ENCODE results near the gene MRGPRD.
"Not testable (repeated sequence)": the region's sequence is repeated elsewhere in the genome, so short reads cannot be mapped to it uniquely, and the experiment has no call there.

MRGPRD gene

DNA sequence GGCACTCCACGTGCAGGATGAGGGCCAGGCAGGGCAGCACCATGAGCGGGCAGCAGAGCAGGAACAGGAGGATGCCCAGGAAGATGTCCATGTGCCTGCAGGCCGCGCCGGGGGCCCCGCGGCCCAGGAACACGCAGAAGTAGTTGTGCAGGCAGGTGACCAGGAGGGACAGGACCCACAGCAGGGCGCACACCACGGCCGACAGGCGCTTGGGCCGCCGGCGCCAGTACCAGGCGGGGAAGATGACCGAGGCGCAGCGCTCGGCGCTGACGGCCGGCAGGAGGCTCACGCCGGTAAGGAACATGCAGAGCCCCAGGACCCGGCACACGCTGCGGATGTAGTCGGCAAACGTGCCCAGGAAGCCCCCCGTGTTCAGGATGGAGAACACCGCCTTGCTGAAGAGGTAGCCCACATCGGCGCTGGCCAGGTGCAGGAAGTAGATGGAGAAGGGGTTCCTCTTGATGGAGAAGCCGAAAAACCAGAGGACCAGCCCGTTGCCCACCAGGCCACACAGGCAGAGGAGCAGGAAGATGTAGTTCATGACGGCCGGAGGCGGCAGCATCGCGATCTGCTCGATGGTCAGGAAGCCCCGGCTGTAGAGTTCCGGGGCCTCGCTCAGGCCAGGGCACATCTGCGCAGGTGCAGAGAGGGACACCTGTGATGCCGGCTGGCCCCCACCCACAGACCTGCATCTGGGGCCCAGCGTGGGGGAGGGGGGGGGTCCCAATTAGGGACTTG, 25.0 kb upstream of the MRGPRD start:
- no peak for DNase-seq (ENCODE audit: low read depth, low spot score)

DNA sequence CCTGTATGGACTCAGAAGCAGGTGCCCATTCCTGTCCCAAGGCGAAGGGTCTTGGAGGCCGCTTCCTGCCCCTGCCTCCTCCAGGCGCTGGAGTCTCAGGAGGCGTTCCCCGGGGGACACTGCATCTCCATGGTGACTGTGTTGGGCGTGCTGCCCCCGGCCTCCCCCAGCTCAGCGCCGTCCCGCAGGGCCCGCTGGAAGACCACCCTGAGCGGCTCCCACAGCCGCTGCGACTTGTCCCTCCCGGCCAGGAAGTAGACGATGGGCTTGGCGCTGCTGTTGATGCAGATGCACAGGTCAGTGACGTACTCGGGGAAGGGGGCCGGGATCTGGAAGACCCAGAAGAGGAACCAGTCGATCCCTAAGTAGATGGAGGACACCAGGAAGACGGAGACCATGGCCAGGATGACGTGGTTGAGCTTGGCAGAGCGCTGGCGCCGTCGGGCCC, 24.4 kb upstream of the MRGPRD start:
- DNase-seq (ENCODE audit: low read depth, low spot score): no peak

- DNase-seq (ENCODE audit: low read depth, low spot score): no peak
Observed at GRCh38 chr11:69004411-69005182, 23.8 kb upstream of the MRGPRD start.

GRCh38 chr11:69003866-69004367, 23.1 kb upstream of the MRGPRD start:
- no peak for DNase-seq (ENCODE audit: low read depth, low spot score)

DNA sequence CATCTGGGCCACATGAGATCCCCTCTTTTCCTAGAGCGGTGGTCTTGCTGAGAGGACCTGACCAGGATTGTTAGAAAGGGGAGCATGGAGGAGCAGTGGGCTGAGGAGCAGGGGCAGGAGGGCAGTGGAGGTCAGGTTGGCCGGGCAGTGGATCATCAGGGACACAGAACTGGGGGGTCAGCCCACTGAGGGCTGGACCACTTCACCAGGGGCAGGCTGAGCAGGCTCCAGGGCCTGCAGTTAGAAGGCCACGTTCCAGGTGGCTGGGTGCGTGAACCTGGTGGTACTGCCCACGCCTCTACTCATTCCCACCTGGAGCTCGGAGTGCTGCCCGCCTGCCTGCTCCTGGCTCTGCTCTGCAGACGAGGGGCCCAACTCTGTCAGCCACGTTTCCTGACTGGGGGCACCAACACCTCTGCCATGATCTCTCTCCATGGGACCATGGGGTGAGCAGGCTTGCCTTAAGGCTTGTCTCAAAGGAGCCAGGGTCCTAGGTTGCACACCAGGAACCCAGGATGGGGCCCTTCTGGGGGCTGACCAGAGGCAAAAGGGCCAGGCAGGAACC, 22.6 kb upstream of the MRGPRD start:
- no peak for DNase-seq (ENCODE audit: low read depth, low spot score)

- DNase-seq (ENCODE audit: low read depth, low spot score): no peak
Observed at GRCh38 chr11:69002570-69003231, 21.9 kb upstream of the MRGPRD start.

DNA sequence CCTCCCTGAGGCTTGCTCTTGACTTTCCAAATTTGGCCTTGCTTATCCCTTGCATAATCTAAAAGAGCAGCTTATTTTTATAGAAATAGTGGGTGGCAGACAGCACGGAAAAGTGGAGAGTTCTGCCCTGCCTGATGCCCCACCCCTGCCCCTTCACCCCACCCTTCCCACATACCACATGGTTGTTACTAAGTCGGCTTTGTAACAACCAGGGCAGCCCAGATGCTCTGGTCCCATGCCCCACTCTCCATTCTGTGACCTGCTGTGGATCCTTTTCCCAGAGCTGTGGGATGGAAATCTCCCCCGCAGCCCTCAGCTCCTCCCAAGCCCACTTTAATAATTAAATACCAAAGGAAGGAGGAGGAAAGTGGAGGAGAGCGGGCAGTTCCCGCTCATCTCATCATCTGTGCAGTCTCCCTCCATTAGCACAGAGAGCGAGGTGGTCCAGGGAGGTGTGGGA, 21.4 kb upstream of the MRGPRD start:
- no peak for DNase-seq (ENCODE audit: low read depth, low spot score)

GRCh38 chr11:69001243-69002081, 20.7 kb upstream of the MRGPRD start:
- DNase-seq (ENCODE audit: low read depth, low spot score): no peak

DNA sequence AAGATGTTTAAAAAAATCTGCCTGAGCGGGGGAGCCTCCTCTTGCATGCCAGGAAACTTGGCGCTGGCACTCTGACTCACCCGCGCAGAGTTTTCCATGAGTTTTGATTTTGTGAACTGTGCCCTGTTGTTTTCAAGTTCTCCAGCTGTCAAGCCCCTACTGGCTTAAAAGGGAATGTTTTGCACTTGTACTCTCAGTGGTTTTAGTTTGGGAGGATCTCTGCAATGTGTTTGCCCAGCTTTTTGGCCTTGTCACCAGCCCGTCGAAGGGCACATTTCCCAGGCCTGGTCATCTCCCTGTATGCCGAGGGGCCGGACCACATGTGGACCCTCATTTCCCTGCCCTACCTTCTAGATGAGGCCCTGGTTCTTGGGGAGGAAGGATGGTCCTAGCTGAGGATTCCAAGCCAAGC, 20.1 kb upstream of the MRGPRD start:
- DNase-seq (ENCODE audit: low read depth, low spot score): peak; percentile 92

- no peak for DNase-seq (ENCODE audit: low read depth, low spot score)
Observed at GRCh38 chr11:69000391-69000790, 19.6 kb upstream of the MRGPRD start.

DNA sequence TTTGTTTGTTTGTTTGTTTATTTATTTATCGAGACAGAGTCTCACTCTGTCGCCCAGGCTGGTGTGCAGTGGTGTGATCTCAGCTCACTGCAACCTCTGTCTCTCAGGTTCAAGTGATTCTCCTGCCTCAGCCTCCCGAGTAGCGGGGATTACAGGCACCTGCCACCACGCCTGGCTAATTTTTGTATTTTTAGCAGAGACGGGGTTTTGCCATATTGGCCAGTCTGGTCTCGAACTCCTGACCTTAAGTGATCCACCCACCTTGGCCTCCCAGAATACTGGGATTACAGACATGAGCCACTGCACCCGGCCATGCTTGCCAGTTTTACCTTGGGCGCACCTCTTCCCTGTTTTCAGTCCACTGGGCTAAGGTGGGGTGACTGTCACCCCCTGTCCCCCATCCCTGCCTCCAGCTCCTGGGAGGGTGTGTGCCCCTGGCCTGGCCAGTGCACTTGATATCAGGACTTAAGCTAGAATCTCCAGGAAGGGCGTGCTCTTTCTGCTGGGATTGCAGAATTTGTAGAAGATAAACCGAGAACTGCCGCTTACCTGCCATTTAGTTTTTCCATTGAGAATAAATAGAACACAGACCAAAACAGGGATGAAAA, 19.1 kb upstream of the MRGPRD start:
- not testable (repeated sequence) for DNase-seq (ENCODE audit: low read depth, low spot score)

DNA sequence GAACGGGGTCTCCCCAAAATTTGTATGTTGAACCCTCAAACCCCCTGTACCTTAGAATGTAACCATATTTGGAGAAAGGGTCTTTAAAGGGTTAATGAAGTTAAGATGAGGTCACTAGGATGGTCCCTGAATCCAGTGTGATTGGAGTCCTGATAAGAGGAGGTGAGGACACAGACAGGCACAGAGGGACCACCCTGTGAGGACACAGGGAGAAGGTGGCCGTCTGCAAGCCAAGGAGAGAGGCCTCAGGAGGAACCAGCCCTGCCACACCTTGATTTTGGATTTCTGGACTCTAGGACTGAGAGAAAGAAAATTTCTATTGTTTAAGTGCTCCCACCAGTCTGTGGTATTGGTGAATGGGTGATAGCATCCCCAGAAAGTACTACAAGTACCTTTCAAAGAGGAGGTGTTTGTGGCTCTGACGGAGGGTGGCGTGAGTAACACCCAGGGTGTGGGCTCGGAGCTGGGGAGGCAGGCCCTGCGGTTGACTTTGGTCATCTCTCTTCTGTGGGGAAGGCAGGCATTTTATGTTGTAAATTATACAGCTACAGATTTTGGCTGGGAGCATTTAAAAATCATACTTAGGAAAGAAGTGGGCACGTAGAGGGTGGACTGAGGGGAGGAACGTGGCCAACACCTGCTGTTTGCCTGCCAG, 18.4 kb upstream of the MRGPRD start:
- DNase-seq (ENCODE audit: low read depth, low spot score): no peak

DNA sequence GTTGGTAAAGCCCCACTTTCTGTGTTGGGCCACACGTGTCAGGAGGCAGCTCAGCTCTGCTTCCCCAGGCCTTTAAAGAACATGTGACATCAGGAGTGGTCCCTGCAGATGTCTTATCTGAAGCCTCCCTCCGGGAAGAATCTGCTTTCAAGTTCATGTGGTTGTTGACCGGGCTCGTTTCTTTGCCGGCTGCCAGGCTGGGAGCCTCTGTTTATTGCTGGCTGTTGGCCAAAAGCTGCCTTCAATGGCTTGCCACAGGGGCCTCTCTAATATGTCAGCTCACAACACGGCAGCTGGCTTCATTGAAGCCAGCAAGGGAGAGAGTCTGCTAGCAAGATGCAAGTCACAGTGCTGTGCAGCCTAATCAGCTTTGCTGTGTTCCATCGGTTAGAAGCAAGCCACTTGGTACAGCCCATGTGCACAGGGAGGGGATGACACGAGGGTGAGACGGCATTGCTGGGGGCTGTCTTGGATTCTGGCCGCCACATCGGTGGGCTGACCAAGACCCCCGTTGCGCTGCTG, 17.7 kb upstream of the MRGPRD start:
- DNase-seq (ENCODE audit: low read depth, low spot score): peak; percentile 68

DNA sequence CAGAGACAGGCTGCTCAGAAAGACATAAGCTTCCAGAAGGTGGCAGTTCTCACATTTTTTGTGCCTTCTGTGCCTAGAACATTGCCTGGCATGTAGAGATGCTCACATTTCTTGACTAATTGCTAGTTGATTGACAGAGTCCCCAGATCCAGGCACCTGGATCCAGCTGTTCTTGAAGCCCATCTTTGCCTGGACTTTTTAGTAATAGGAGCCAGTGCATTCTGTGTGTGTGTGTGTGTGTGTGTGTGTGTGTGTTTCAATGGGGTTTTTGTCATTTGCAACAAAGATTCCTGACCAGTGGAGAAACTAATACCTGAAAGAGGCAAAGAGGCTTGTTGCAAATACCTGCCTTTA, 17.2 kb upstream of the MRGPRD start:
- no peak for DNase-seq (ENCODE audit: low read depth, low spot score)

GRCh38 chr11:68997124-68997994, 16.6 kb upstream of the MRGPRD start:
- no peak for DNase-seq (ENCODE audit: low read depth, low spot score)

- no peak for DNase-seq (ENCODE audit: low read depth, low spot score)
Observed at GRCh38 chr11:68996376-68997123, 15.8 kb upstream of the MRGPRD start.

DNA sequence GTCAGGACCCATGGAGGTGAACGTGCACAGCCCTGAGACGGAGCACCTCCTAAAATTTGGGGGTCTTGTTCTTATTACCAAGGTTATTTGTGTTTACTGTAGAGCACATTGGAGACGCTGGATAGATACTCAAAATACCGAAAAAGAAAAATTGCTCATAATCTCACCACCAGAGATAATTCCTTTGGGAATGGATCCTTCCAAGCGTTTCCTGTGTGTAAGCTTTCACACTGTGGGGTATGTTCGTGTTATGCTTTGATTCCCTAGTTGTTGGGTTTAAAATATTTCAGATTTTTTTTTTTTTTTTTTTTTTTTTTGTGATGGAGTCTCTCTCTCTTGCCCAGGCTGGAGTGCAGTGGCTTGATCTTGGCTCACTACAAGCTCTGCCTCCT, 14.1 kb upstream of the MRGPRD start:
- DNase-seq (ENCODE audit: low read depth, low spot score): no peak

Measured in astrocyte of the hippocampus (primary cell).